HCT116 (cell line): ENCODE data around the gene HIGD1C. TPM values are rescaled to one million over a fixed set of nuclear protein-coding genes. Genes with fewer than 3 reads are reported as not detected.
A peak's percentile ranks its signal among the peaks of the same experiment; 100 is the strongest.
"Not testable (repeated sequence)": the region's sequence is repeated elsewhere in the genome, so short reads cannot be mapped to it uniquely, and the experiment has no call there.

Experiments used
- ATAC-seq: fragments of 200-7000 bp; cut with Tn5 transposase; 2 replicates; pipeline ENCODE4 v1.9.1; 2020; ENCODE audit warnings: mild to moderate bottlenecking, moderate library complexity
- BruUV-seq: library from RNA; stranded (reverse); fragments of 400-500 nt; replicated peaks from 2 replicates; lab custom pipeline; 2021; lab: Mats Ljungman, UMichigan
- CTCF ChIA-PET: fragments of 300-600 bp; sonication (Branson Sonifier 250); formaldehyde crosslinking; loops from one replicate; lab custom pipeline; 2021; ENCODE audit warnings: antibody characterized with exemption; lab: Charles Lee
- POLR2A ChIA-PET: fragments of 300-600, 350-600 bp; sonication (Branson Sonifier 250); formaldehyde crosslinking; loops from one replicate; lab custom pipeline; 2021; ENCODE audit warnings: antibody characterized with exemption; lab: Charles Lee
- RAD21 ChIA-PET, 2 experiments: fragments of 300-600 bp; sonication (Branson Sonifier 250); formaldehyde crosslinking; loops; one replicate each; lab custom pipeline; 2023; ENCODE audit warnings: low total read pairs in 2 of 2; ENCODE audit not compliant: uncharacterized antibody in 2 of 2, unreplicated experiment in 2 of 2, low non-redundant PET in 1 of 2; lab: Charles Lee
- DNase-seq: peaks from one replicate; pipeline ENCODE4 v3.0.0-alpha.2; 2010; ENCODE audit warnings: low read depth, low spot score
- H2AFZ ChIP-seq: fragments of 200-600 bp; shearing (Covaris generic), sonication (generic); 2 replicates; pipeline ENCODE4 v1.6.1; 2017; ENCODE audit warnings: low read depth, mixed run types, mixed read lengths, antibody characterized with exemption, low read length; ENCODE audit not compliant: poor library complexity, severe bottlenecking
- H3K27ac ChIP-seq: 2 replicates; pipeline ENCODE4 v1.5.1; 2012; ENCODE audit warnings: low read depth, low read length
- H3K27me3 ChIP-seq: fragments of 200-600 bp; sonication (generic); 2 replicates; pipeline ENCODE4 v1.6.1; 2016; ENCODE audit warnings: mixed run types, low read length, mixed read lengths; ENCODE audit not compliant: insufficient read depth
- H3K36me3 ChIP-seq, 2 experiments: fragments of 200-500 bp in 1 of 2; fragments of 200-600 bp in 1 of 2; sonication (Bioruptor generic) in 1 of 2; sonication (generic) in 1 of 2; 2 replicates each; pipeline versions ENCODE4 v1.5.1 to v1.6.1; 2014 to 2016; ENCODE audit warnings: low read length in 2 of 2, inconsistent platforms in 1 of 2, mixed read lengths in 1 of 2, mixed run types in 1 of 2; ENCODE audit not compliant: insufficient read depth in 2 of 2, control insufficient read depth in 1 of 2
- H3K4me1 ChIP-seq, 2 experiments: fragments of 200-600 bp in 1 of 2; sonication (generic) in 1 of 2; 2 replicates each; pipeline versions ENCODE4 v1.5.1 to v1.6.1; 2012 to 2017; ENCODE audit warnings: low read length in 2 of 2, inconsistent platforms in 1 of 2, mild to moderate bottlenecking in 1 of 2, mixed read lengths in 1 of 2, mixed run types in 1 of 2, moderate library complexity in 1 of 2; ENCODE audit not compliant: insufficient read depth in 2 of 2, control insufficient read depth in 1 of 2
- H3K4me2 ChIP-seq: fragments of 200-600 bp; sonication (generic); 2 replicates; pipeline ENCODE4 v1.6.1; 2017; ENCODE audit warnings: mixed run types, low read length, mixed read lengths
- H3K4me3 ChIP-seq, 2 experiments: fragments of 200-600 bp in 1 of 2; sonication (generic) in 1 of 2; replicated peaks in 1 of 2; 2 replicates each; pipeline ENCODE4 v1.5.1; 2011 to 2016; ENCODE audit warnings: low read length in 2 of 2, control low read depth in 1 of 2, low read depth in 1 of 2, mild to moderate bottlenecking in 1 of 2, mixed read lengths in 1 of 2, mixed run types in 1 of 2
- H3K79me2 ChIP-seq: fragments of 200-600 bp; sonication (generic); 2 replicates; pipeline ENCODE4 v1.6.1; 2017; ENCODE audit warnings: mild to moderate bottlenecking, mixed run types, low read length, moderate library complexity, mixed read lengths; ENCODE audit not compliant: insufficient read depth
- H3K9ac ChIP-seq: fragments of 200-600 bp; sonication (generic); 2 replicates; pipeline ENCODE4 v1.6.1; 2016; ENCODE audit warnings: low read length, mixed read lengths
- H3K9me2 ChIP-seq: fragments of 200-600 bp; sonication (generic), shearing (Covaris generic); 2 replicates; pipeline ENCODE4 v1.6.1; 2017; ENCODE audit warnings: mixed run types, mild to moderate bottlenecking, moderate library complexity; ENCODE audit not compliant: insufficient read depth
- H3K9me3 ChIP-seq, 2 experiments: fragments of 200-500 bp in 1 of 2; fragments of 200-600 bp in 1 of 2; sonication (Bioruptor generic) in 1 of 2; sonication (generic) in 1 of 2; 2 replicates each; pipeline ENCODE4 v1.6.1; 2014 to 2017; ENCODE audit warnings: low read length in 2 of 2, mixed read lengths in 2 of 2, inconsistent platforms in 1 of 2, low read depth in 1 of 2, mild to moderate bottlenecking in 1 of 2, mixed run types in 1 of 2, moderate library complexity in 1 of 2; ENCODE audit not compliant: control insufficient read depth in 1 of 2, insufficient read depth in 1 of 2
- H4K20me1 ChIP-seq: fragments of 200-600 bp; sonication (generic), shearing (Covaris generic); 2 replicates; pipeline ENCODE4 v1.6.1; 2017; ENCODE audit warnings: mixed run types, mild to moderate bottlenecking, moderate library complexity; ENCODE audit not compliant: insufficient read depth
- CBX3 ChIP-seq: IDR thresholded peaks from 2 replicates; pipeline ENCODE4 v1.6.1; 2012; ENCODE audit warnings: low read depth
- FOSL1 ChIP-seq: IDR thresholded peaks from 2 replicates; pipeline ENCODE4 v1.6.1; 2012; ENCODE audit warnings: low read depth
- JUND ChIP-seq: IDR thresholded peaks from 2 replicates; pipeline ENCODE4 v1.6.1; 2012
- RAD21 ChIP-seq: IDR thresholded peaks from 2 replicates; pipeline ENCODE4 v1.6.1; 2012; ENCODE audit warnings: low read depth, mild to moderate bottlenecking
- SP1 ChIP-seq: IDR thresholded peaks from 2 replicates; pipeline ENCODE4 v1.6.1; 2012; ENCODE audit warnings: low read depth
- SRF ChIP-seq: IDR thresholded peaks from 2 replicates; pipeline ENCODE4 v1.6.1; 2012; ENCODE audit warnings: low read depth
- TCF7L2 ChIP-seq: IDR thresholded peaks from 2 replicates; pipeline ENCODE4 v1.7.0; 2011; ENCODE audit warnings: borderline replicate concordance, inconsistent platforms; ENCODE audit not compliant: insufficient read depth, insufficient read length; ENCODE audit errors: extremely low read depth
- YY1 ChIP-seq: IDR thresholded peaks from 2 replicates; pipeline ENCODE4 v1.6.1; 2011; ENCODE audit warnings: low read length, low read depth, moderate library complexity, mild to moderate bottlenecking; ENCODE audit not compliant: insufficient replicate concordance; ENCODE audit errors: extremely low read depth
- ZFX ChIP-seq: fragments of 450-650 bp; IDR thresholded peaks from 2 replicates; pipeline ENCODE4 v1.6.1; 2017
- intact Hi-C: fragments of 100-400 bp; cut with micrococcal nuclease; formaldehyde crosslinking; loops from 2 replicates; pipeline ENCODE4 v1.10.0; 2022
- total RNA-seq: library from RNA; stranded (reverse); gene quantifications from one replicate; pipeline ENCODE4 v1.2.1, GENCODE V29; 2021; ENCODE audit not compliant: unreplicated experiment

The HIGD1C gene
- total RNA-seq, 1 experiment from 2014 or later = not detected

DNA sequence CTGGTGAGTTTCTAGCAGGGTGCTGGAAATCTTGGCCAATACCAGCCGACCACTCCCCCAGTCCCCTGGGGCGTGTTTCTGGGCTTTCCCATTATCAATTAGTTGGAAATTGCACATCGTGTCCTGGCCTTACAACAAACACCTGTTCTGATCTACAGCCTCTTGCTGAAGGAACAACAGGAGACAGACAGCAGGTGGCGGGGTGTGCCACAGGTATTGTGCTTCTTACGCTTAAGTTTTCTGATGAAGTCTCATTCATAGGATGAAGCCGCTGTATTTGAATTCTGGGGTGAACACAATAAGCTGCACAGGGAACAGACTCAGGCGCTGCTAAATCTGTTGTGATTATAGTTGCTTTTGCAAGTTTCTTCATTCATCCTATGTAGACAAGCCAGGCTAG lies 703 bp downstream of the HIGD1C start:
- H3K9me3 ChIP-seq = no peaks in the 10 kb centered on the region
- ATAC-seq (no peak), DNase-seq (no peak)
- no peaks in the 10 kb centered on the region for H3K36me3 ChIP-seq
- intact Hi-C loops = no loop called here
- no peak overlapping the region for H3K27ac ChIP-seq
- peak; percentile 22; the same call in 1 of the 2 replicates for TF ChIP-seq RAD21
- no peak for TF ChIP-seq CBX3
- no peak for TF ChIP-seq SRF
- no TSS peak for BruUV-seq
- no peak overlapping the region for H3K9ac ChIP-seq
- H3K79me2 ChIP-seq = no peaks in the 10 kb centered on the region
- no peaks in the 10 kb centered on the region for H4K20me1 ChIP-seq
- RAD21 ChIA-PET = no interaction called here
- CTCF ChIA-PET = no interaction called here
- H3K4me2 ChIP-seq = no peak overlapping the region
- peaks cover 4 to 8% of the 10 kb centered on the region in 2 experiments; a peak in 3 of 4 replicates for H3K4me1 ChIP-seq
- no peak overlapping the region for H3K4me3 ChIP-seq
- POLR2A ChIA-PET = no interaction called here
- no peaks in the 10 kb centered on the region for H3K9me2 ChIP-seq
- H2AFZ ChIP-seq = no peak overlapping the region
- H3K27me3 ChIP-seq = no peaks in the 10 kb centered on the region

- H3K9ac ChIP-seq, BruUV-seq, H3K4me3 ChIP-seq, H2AFZ ChIP-seq, H3K79me2 ChIP-seq, H3K4me1 ChIP-seq, H4K20me1 ChIP-seq, POLR2A ChIA-PET, H3K4me2 ChIP-seq, ATAC-seq, DNase-seq, intact Hi-C loops, H3K36me3 ChIP-seq, H3K27ac ChIP-seq, H3K9me3 ChIP-seq, H3K9me2 ChIP-seq, RAD21 ChIA-PET, CTCF ChIA-PET, H3K27me3 ChIP-seq: not testable (repeated sequence)
Measured at GRCh38 chr12:50954789-50955188, 2.4 kb downstream of the HIGD1C start.

- intact Hi-C loops = no loop called here
- ATAC-seq (no peak), DNase-seq (no peak)
Measured at GRCh38 chr12:50955288-50955687, 2.9 kb downstream of the HIGD1C start.

More at GRCh38 chr12:50955288-50955687, 2.9 kb downstream of the HIGD1C start:
- H3K9me3 ChIP-seq = no peaks in the 10 kb centered on the region
- H3K36me3 ChIP-seq = no peaks in the 10 kb centered on the region
- no peaks in the 10 kb centered on the region for H3K9me2 ChIP-seq
- no peaks in the 10 kb centered on the region for H3K79me2 ChIP-seq
- H3K4me1 ChIP-seq = no peaks in the 10 kb centered on the region
- no peaks in the 10 kb centered on the region for H3K27me3 ChIP-seq
- no peak overlapping the region for H2AFZ ChIP-seq
- H3K9ac ChIP-seq = no peak overlapping the region
- no TSS peak for BruUV-seq
- RAD21 ChIA-PET = no interaction called here
- H4K20me1 ChIP-seq = no peaks in the 10 kb centered on the region
- POLR2A ChIA-PET = no interaction called here
- H3K4me3 ChIP-seq = no peak overlapping the region
- no peak overlapping the region for H3K27ac ChIP-seq
- CTCF ChIA-PET = no interaction called here
- TF ChIP-seq TCF7L2 (no peak), ZFX (no peak), JUND (no peak), FOSL1 (no peak), YY1 (no peak), SP1 (no peak)
- H3K4me2 ChIP-seq = no peak overlapping the region
